ENCODE measurements around the gene ALKBH5. TPM values are rescaled to one million over a fixed set of nuclear protein-coding genes. Genes with fewer than 3 reads are reported as not detected.

The ALKBH5 gene
- total RNA-seq, 1 experiment from 2014 or later = 85.5 TPM

GRCh38 chr17:18181358-18181757 lies 2.3 kb upstream of the ALKBH5 start:
- in situ Hi-C loops (cut with HindIII; ENCODE audit: low pct_unique_long_range_greater_than_20kb, low sequenced_read_pairs) = no loop called here
- DNase-seq (ENCODE audit: low read depth, low spot score) = no peak

GRCh38 chr17:18182110-18182977 lies 1.3 kb upstream of the ALKBH5 start:
- no peak for DNase-seq (ENCODE audit: low read depth, low spot score)
- in situ Hi-C loops (cut with HindIII; ENCODE audit: low pct_unique_long_range_greater_than_20kb, low sequenced_read_pairs) = no loop called here

- DNase-seq (ENCODE audit: low read depth, low spot score) = peak; percentile 78
- in situ Hi-C loops (cut with HindIII; ENCODE audit: low pct_unique_long_range_greater_than_20kb, low sequenced_read_pairs) = no loop called here
Observed at GRCh38 chr17:18182978-18183333, 672 bp upstream of the ALKBH5 start.

- peak; percentile 34 for DNase-seq (ENCODE audit: low read depth, low spot score)
- in situ Hi-C loops (cut with HindIII; ENCODE audit: low pct_unique_long_range_greater_than_20kb, low sequenced_read_pairs) = no loop called here
Observed at GRCh38 chr17:18184143-18185031, 759 bp downstream of the ALKBH5 start.

- in situ Hi-C loops (cut with HindIII; ENCODE audit: low pct_unique_long_range_greater_than_20kb, low sequenced_read_pairs) = no loop called here
- no peak for DNase-seq (ENCODE audit: low read depth, low spot score)
Observed at GRCh38 chr17:18185391-18185790, 1.8 kb downstream of the ALKBH5 start.

GRCh38 chr17:18185832-18186626 lies 2.4 kb downstream of the ALKBH5 start:
- in situ Hi-C loops (cut with HindIII; ENCODE audit: low pct_unique_long_range_greater_than_20kb, low sequenced_read_pairs) = no loop called here
- peak; percentile 46 for DNase-seq (ENCODE audit: low read depth, low spot score)

- in situ Hi-C loops (cut with HindIII; ENCODE audit: low pct_unique_long_range_greater_than_20kb, low sequenced_read_pairs) = no loop called here
- no peak for DNase-seq (ENCODE audit: low read depth, low spot score)
Observed at GRCh38 chr17:18186627-18186982, 3.0 kb downstream of the ALKBH5 start.

GRCh38 chr17:18187226-18187625 lies 3.6 kb downstream of the ALKBH5 start:
- in situ Hi-C loops (cut with HindIII; ENCODE audit: low pct_unique_long_range_greater_than_20kb, low sequenced_read_pairs) = no loop called here
- no peak for DNase-seq (ENCODE audit: low read depth, low spot score)

GRCh38 chr17:18187821-18188761 lies 4.5 kb downstream of the ALKBH5 start:
- DNase-seq (ENCODE audit: low read depth, low spot score) = no peak
- in situ Hi-C loops (cut with HindIII; ENCODE audit: low pct_unique_long_range_greater_than_20kb, low sequenced_read_pairs) = no loop called here

- DNase-seq (ENCODE audit: low read depth, low spot score) = no peak
- in situ Hi-C loops (cut with HindIII; ENCODE audit: low pct_unique_long_range_greater_than_20kb, low sequenced_read_pairs) = no loop called here
Observed at GRCh38 chr17:18190628-18191235, 7.1 kb downstream of the ALKBH5 start.

- in situ Hi-C loops (cut with HindIII; ENCODE audit: low pct_unique_long_range_greater_than_20kb, low sequenced_read_pairs) = no loop called here
- DNase-seq (ENCODE audit: low read depth, low spot score) = no peak
Observed at GRCh38 chr17:18191236-18191667, 7.6 kb downstream of the ALKBH5 start.

GRCh38 chr17:18191967-18192366 lies 8.3 kb downstream of the ALKBH5 start:
- in situ Hi-C loops (cut with HindIII; ENCODE audit: low pct_unique_long_range_greater_than_20kb, low sequenced_read_pairs) = no loop called here
- no peak for DNase-seq (ENCODE audit: low read depth, low spot score)

GRCh38 chr17:18194394-18194793 lies 10.8 kb downstream of the ALKBH5 start:
- no peak for DNase-seq (ENCODE audit: low read depth, low spot score)
- in situ Hi-C loops (cut with HindIII; ENCODE audit: low pct_unique_long_range_greater_than_20kb, low sequenced_read_pairs) = no loop called here

- in situ Hi-C loops (cut with HindIII; ENCODE audit: low pct_unique_long_range_greater_than_20kb, low sequenced_read_pairs) = no loop called here
- DNase-seq (ENCODE audit: low read depth, low spot score) = no peak
Observed at GRCh38 chr17:18194804-18195203, 11.2 kb downstream of the ALKBH5 start.

GRCh38 chr17:18195246-18195645 lies 11.6 kb downstream of the ALKBH5 start:
- in situ Hi-C loops (cut with HindIII; ENCODE audit: low pct_unique_long_range_greater_than_20kb, low sequenced_read_pairs) = no loop called here
- no peak for DNase-seq (ENCODE audit: low read depth, low spot score)

- in situ Hi-C loops (cut with HindIII; ENCODE audit: low pct_unique_long_range_greater_than_20kb, low sequenced_read_pairs) = no loop called here
- no peak for DNase-seq (ENCODE audit: low read depth, low spot score)
Observed at GRCh38 chr17:18197535-18198194, 14.0 kb downstream of the ALKBH5 start.

Measured in SK-MEL-5 (cell line).